OCI-LY3 (cell line): ENCODE results near the gene TEX29.

Experiments
- EZH2phosphoT487 ChIP-seq: fragments of 200-600 bp; shearing (Covaris generic); IDR thresholded peaks from 2 replicates; pipeline ENCODE4 v1.6.1; 2018; ENCODE audit warnings: antibody characterized with exemption, mixed run types, low read depth
- TF ChIP-seq, protein P1 (sequence below): fragments of 200-600, 300-600 bp; sonication (generic); IDR thresholded peaks from 2 replicates; pipeline ENCODE4 v1.5.1; 2014; ENCODE audit warnings: antibody characterized with exemption, low read length, low read depth

DNA sequence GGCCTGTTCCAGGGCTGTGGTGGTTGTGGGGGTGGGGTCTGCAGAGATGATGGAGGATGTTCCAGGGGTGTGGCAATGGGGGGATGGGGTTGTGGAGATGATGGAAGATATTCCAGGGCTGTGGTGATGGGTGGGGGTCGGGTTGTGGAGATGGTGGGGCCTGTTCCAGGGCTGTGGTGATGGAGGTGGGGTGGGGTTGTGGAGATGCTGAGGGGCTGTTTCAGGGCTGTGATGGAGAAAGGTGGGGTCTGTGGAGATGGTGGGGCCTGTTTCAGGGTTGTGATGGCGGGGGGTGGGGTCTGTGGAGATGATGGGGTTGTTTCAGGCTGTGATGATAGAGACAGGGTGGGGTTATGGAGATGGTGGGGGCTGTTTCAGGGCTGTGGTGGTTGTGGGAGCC, 62.0 kb downstream of the TEX29 start:
- TF ChIP-seq, protein P1, sequence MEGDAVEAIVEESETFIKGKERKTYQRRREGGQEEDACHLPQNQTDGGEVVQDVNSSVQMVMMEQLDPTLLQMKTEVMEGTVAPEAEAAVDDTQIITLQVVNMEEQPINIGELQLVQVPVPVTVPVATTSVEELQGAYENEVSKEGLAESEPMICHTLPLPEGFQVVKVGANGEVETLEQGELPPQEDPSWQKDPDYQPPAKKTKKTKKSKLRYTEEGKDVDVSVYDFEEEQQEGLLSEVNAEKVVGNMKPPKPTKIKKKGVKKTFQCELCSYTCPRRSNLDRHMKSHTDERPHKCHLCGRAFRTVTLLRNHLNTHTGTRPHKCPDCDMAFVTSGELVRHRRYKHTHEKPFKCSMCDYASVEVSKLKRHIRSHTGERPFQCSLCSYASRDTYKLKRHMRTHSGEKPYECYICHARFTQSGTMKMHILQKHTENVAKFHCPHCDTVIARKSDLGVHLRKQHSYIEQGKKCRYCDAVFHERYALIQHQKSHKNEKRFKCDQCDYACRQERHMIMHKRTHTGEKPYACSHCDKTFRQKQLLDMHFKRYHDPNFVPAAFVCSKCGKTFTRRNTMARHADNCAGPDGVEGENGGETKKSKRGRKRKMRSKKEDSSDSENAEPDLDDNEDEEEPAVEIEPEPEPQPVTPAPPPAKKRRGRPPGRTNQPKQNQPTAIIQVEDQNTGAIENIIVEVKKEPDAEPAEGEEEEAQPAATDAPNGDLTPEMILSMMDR = no peak
- no peak for TF ChIP-seq EZH2phosphoT487
